A549 (cell line): ENCODE results near the gene SPIRE1. TPM values are rescaled to one million over a fixed set of nuclear protein-coding genes. Genes with fewer than 3 reads are reported as not detected.

Source experiments
- ATAC-seq, 2 experiments: fragments of 200-7000 bp in 1 of 2; fragments of >200 bp in 1 of 2; cut with Nextera tagmentation in 1 of 2; cut with Tn5 transposase in 1 of 2; 3 replicates each; pipeline versions ENCODE4 v1.8.0 to v1.9.1; 2018 to 2020; ENCODE audit warnings: mild to moderate bottlenecking in 1 of 2, moderate library complexity in 1 of 2
- CTCF ChIA-PET: fragments of 300-600 bp; sonication (Branson Sonifier 250); formaldehyde crosslinking; extraction: SDS; loops from one replicate; lab custom pipeline; 2021; ENCODE audit warnings: antibody characterized with exemption, inconsistent platforms; lab: Yijun Ruan, JAX
- POLR2A ChIA-PET: fragments of 350-600 bp; formaldehyde crosslinking; extraction: SDS; loops from one replicate; lab custom pipeline; 2021; ENCODE audit warnings: antibody characterized with exemption, inconsistent platforms; lab: Yijun Ruan, JAX
- DNase-seq, 2 experiments: peaks; one replicate each; pipeline versions ENCODE4 v3.0.0 to v3.0.0-alpha.2; 2011 to 2016; ENCODE audit warnings: low read depth in 1 of 2, low spot score in 1 of 2
- FAIRE-seq: peaks from 2 replicates; lab custom pipeline; 2011; peaks lifted over from hg19 to GRCh38; lab: Jason Lieb, UNC
- H3K27ac ChIP-seq, 2 experiments: fragments of >200 bp; sonication (Bioruptor Twin); formaldehyde crosslinking; 3 replicates each; pipeline ENCODE4 v1.5.1; 2016 to 2017
- H3K4me1 ChIP-seq: fragments of >200 bp; sonication (Bioruptor Twin); formaldehyde crosslinking; 3 replicates; pipeline ENCODE4 v1.6.1; 2016
- H3K4me2 ChIP-seq: fragments of >200 bp; sonication (Bioruptor Twin); formaldehyde crosslinking; 3 replicates; pipeline ENCODE4 v1.6.1; 2016
- H3K4me3 ChIP-seq: fragments of >200 bp; sonication (Bioruptor Twin); formaldehyde crosslinking; 3 replicates; pipeline ENCODE4 v1.5.1; 2016
- H3K9me3 ChIP-seq: fragments of >200 bp; sonication (Bioruptor Twin); formaldehyde crosslinking; 3 replicates; pipeline ENCODE4 v1.6.1; 2016
- BCL3 ChIP-seq: fragments of >200 bp; sonication (Bioruptor Twin); formaldehyde crosslinking; IDR thresholded peaks from 3 replicates; pipeline ENCODE4 v1.6.1; 2016
- BHLHE40 ChIP-seq: IDR thresholded peaks from 2 replicates; pipeline ENCODE4 v1.6.1; 2012; ENCODE audit warnings: low read depth, low read length, inconsistent platforms
- CBX8 ChIP-seq: fragments of 200-600 bp; sonication (generic); IDR thresholded peaks from 2 replicates; pipeline ENCODE4 v1.6.1; 2016
- CHD2 ChIP-seq: fragments of 150-350 bp; IDR thresholded peaks from 2 replicates; pipeline ENCODE4 v1.6.1; 2014; ENCODE audit warnings: low read length; ENCODE audit not compliant: partially characterized antibody
- CHD4 ChIP-seq: fragments of 200-600 bp; sonication (generic); IDR thresholded peaks from 2 replicates; pipeline ENCODE4 v1.6.1; 2016; ENCODE audit warnings: antibody characterized with exemption, mild to moderate bottlenecking, borderline replicate concordance
- ELK1 ChIP-seq: fragments of 150-350 bp; IDR thresholded peaks from 2 replicates; pipeline ENCODE4 v1.6.1; 2014; ENCODE audit warnings: low read depth, mild to moderate bottlenecking, low read length
- EP300 ChIP-seq, 2 experiments: fragments of >200 bp; sonication (Bioruptor Twin); formaldehyde crosslinking; IDR thresholded peaks; 2 replicates in 1 of 2; 3 replicates in 1 of 2; pipeline ENCODE4 v1.6.1; 2016 to 2017
- FOSB ChIP-seq: fragments of 250-450 bp; sonication (Bioruptor Pico); IDR thresholded peaks from 2 replicates; pipeline ENCODE4 v1.5.0; 2020; ENCODE audit warnings: mild to moderate bottlenecking, moderate library complexity
- HOXA7 ChIP-seq: fragments of 250-450 bp; sonication (Bioruptor Pico); IDR thresholded peaks from 2 replicates; pipeline ENCODE4 v1.5.0; 2020; ENCODE audit warnings: mild to moderate bottlenecking, moderate library complexity
- HOXB13 ChIP-seq: fragments of 250-450 bp; sonication (Bioruptor Pico); IDR thresholded peaks from 2 replicates; pipeline ENCODE4 v1.5.0; 2020; ENCODE audit warnings: low read depth, mild to moderate bottlenecking, moderate library complexity
- KDM5A ChIP-seq: fragments of 200-600 bp; sonication (generic); IDR thresholded peaks from 2 replicates; pipeline ENCODE4 v1.6.1; 2016; ENCODE audit warnings: antibody characterized with exemption, mild to moderate bottlenecking
- MAFK ChIP-seq: fragments of 450-650 bp; IDR thresholded peaks from 2 replicates; pipeline ENCODE4 v1.6.1; 2014; ENCODE audit not compliant: partially characterized antibody
- MAZ ChIP-seq: fragments of 150-350 bp; IDR thresholded peaks from 2 replicates; pipeline ENCODE4 v1.6.1; 2014; ENCODE audit warnings: antibody characterized with exemption, low read depth, low read length, borderline replicate concordance
- NPAS2 ChIP-seq: fragments of 250-450 bp; sonication (Bioruptor Pico); IDR thresholded peaks from 2 replicates; pipeline ENCODE4 v1.8.0; 2022; ENCODE audit warnings: mild to moderate bottlenecking, moderate library complexity, borderline replicate concordance
- NR3C1 ChIP-seq: fragments of >200 bp; sonication (Bioruptor Twin); formaldehyde crosslinking; IDR thresholded peaks from 3 replicates; pipeline ENCODE4 v1.6.1; 2017
- POLR2A ChIP-seq: IDR thresholded peaks from 2 replicates; pipeline ENCODE4 v1.6.1; 2012; ENCODE audit warnings: mild to moderate bottlenecking, low read length
- RARB ChIP-seq: fragments of 250-450 bp; sonication (Bioruptor Pico); IDR thresholded peaks from 2 replicates; pipeline ENCODE4 v1.8.0; 2021; ENCODE audit warnings: mild to moderate bottlenecking, moderate library complexity
- RCOR1 ChIP-seq: fragments of 150-350 bp; IDR thresholded peaks from 2 replicates; pipeline ENCODE4 v1.6.1; 2014; ENCODE audit warnings: antibody characterized with exemption, low read length, low read depth
- RFX5 ChIP-seq: fragments of 450-650 bp; IDR thresholded peaks from 2 replicates; pipeline ENCODE4 v1.7.1; 2014; ENCODE audit warnings: antibody characterized with exemption, mild to moderate bottlenecking, moderate library complexity
- RNF2 ChIP-seq: fragments of 200-600 bp; sonication (generic); IDR thresholded peaks from 2 replicates; pipeline ENCODE4 v1.6.1; 2016; ENCODE audit warnings: low read depth, mild to moderate bottlenecking, antibody characterized with exemption, moderate library complexity, borderline replicate concordance
- TP53 ChIP-seq: fragments of 250-450 bp; sonication (Bioruptor Pico); IDR thresholded peaks from 2 replicates; pipeline ENCODE4 v1.5.0; 2021; ENCODE audit warnings: mild to moderate bottlenecking, moderate library complexity
- ZC3H11A ChIP-seq: fragments of 450-650 bp; IDR thresholded peaks from 2 replicates; pipeline ENCODE4 v1.6.1; 2014; ENCODE audit warnings: antibody characterized with exemption, mild to moderate bottlenecking
- WGBS: methylation state at CpG from one replicate; pipeline ENCODE4 v1.1.6; 2017; ENCODE audit errors: missing lambda C conversion rate; 5-methylcytosine and 5-hydroxymethylcytosine counted together
- polyA plus RNA-seq, 4 experiments: library from polyadenylated mRNA; depleted of rRNA in 3 of 4; stranded (reverse); fragments of >200 nt; fragmentation: RNase III in 1 of 4; extraction: RNeasy Plus Mini Kit Qiagen cat#74134 plus additional on column Dnase treatment in 1 of 4; gene quantifications; 2 replicates in 3 of 4; 3 replicates in 1 of 4; pipeline ENCODE4 v1.2.3, GENCODE V29; 2011 to 2017
- TF ChIP-seq, protein P1 (sequence below): fragments of 200-600 bp; sonication (generic); IDR thresholded peaks from 2 replicates; pipeline ENCODE4 v1.6.1; 2016; ENCODE audit warnings: antibody characterized with exemption, mild to moderate bottlenecking, moderate library complexity
- TF ChIP-seq, protein P2 (sequence below): IDR thresholded peaks from 2 replicates; pipeline ENCODE4 v1.6.1; 2012; ENCODE audit warnings: low read depth, borderline replicate concordance
- TF ChIP-seq, protein P3 (sequence below): fragments of >200 bp; sonication (Bioruptor Twin); formaldehyde crosslinking; IDR thresholded peaks from 2 replicates; pipeline ENCODE4 v1.6.1; 2016
- TF ChIP-seq, protein P4 (sequence below): fragments of 250-450 bp; sonication (Bioruptor Pico); IDR thresholded peaks from 2 replicates; pipeline ENCODE4 v1.5.0; 2020; ENCODE audit warnings: low read depth, mild to moderate bottlenecking, moderate library complexity
- TF ChIP-seq, protein P5 (sequence below): IDR thresholded peaks from 2 replicates; pipeline ENCODE4 v1.6.1; 2012

SPIRE1 gene
- polyA plus RNA-seq, 2 of the 4 experiments (the other 2 are of a cell fraction): 8.3 to 29.4 TPM

DNA sequence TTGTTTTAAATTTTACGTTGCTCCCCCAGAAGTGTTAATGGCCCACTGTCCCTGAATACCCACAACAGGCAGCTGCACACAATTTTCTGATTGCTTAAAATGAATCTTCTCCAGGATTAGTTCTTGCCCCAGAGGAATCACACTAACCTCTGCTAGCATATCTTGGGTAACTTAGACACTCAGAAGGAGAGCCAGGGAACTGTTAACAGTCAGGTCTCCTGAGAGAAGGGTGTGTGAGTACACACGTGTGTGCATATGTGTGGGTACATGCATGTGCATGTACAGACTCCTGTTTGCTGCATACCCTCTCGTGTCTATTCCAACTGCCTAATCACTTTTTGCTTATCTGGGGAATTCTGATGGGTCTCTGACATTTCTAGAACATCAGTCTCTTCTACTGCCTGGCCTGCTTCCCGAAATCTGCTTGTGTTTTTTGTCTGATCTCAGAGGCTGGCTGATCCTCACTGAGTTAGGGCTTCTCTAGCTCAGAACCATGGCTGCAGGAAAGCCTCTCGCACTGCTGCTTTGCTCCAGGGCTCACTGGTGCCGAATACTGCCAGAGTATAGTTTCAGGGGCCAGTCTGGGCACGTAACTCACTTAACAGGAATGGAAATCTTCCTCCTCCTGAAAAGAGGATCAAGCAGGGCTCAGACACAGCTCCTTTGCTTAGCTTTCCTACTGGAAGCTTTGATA is 187.4 kb downstream of the SPIRE1 start:
- CTCF ChIA-PET: interaction anchor here (0.6 kb wide), 1 partner anchor 765 kb away, joined by 3 read pairs; no protein-coding TSS in a partner anchor
- no peak for DNase-seq
- no peaks in the 10 kb centered on the region for H3K4me1 ChIP-seq
- TF ChIP-seq ZC3H11A (no peak), NR3C1 (no peak), FOSB (CRISPR knock-in tag) (no peak), ELK1 (no peak), POLR2A (no peak), CHD2 (no peak), CBX8 (no peak), RNF2 (no peak), MAZ (no peak), NPAS2 (CRISPR knock-in tag) (no peak), CHD4 (no peak), HOXA7 (CRISPR knock-in tag) (no peak), TP53 (CRISPR knock-in tag) (no peak), KDM5A (no peak), HOXB13 (no peak)
- TF ChIP-seq, protein P1, sequence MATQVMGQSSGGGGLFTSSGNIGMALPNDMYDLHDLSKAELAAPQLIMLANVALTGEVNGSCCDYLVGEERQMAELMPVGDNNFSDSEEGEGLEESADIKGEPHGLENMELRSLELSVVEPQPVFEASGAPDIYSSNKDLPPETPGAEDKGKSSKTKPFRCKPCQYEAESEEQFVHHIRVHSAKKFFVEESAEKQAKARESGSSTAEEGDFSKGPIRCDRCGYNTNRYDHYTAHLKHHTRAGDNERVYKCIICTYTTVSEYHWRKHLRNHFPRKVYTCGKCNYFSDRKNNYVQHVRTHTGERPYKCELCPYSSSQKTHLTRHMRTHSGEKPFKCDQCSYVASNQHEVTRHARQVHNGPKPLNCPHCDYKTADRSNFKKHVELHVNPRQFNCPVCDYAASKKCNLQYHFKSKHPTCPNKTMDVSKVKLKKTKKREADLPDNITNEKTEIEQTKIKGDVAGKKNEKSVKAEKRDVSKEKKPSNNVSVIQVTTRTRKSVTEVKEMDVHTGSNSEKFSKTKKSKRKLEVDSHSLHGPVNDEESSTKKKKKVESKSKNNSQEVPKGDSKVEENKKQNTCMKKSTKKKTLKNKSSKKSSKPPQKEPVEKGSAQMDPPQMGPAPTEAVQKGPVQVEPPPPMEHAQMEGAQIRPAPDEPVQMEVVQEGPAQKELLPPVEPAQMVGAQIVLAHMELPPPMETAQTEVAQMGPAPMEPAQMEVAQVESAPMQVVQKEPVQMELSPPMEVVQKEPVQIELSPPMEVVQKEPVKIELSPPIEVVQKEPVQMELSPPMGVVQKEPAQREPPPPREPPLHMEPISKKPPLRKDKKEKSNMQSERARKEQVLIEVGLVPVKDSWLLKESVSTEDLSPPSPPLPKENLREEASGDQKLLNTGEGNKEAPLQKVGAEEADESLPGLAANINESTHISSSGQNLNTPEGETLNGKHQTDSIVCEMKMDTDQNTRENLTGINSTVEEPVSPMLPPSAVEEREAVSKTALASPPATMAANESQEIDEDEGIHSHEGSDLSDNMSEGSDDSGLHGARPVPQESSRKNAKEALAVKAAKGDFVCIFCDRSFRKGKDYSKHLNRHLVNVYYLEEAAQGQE: no peak
- TF ChIP-seq, protein P2, sequence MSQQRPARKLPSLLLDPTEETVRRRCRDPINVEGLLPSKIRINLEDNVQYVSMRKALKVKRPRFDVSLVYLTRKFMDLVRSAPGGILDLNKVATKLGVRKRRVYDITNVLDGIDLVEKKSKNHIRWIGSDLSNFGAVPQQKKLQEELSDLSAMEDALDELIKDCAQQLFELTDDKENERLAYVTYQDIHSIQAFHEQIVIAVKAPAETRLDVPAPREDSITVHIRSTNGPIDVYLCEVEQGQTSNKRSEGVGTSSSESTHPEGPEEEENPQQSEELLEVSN: no peak
- TF ChIP-seq, all 56 proteins: peak for 0
- no peak overlapping the region for H3K27ac ChIP-seq
- H3K4me2 ChIP-seq: no peak overlapping the region
- peak in 1 of 2 experiments; percentile 24; a peak in 1 of 6 replicates for ATAC-seq
- POLR2A ChIA-PET: no interaction called here
- no peaks in the 10 kb centered on the region for H3K9me3 ChIP-seq
- no peak overlapping the region for H3K4me3 ChIP-seq
- FAIRE-seq: no peak
- 93% methylated on average over 7 of the region's 7 CpGs for WGBS

- H3K4me2 ChIP-seq: no peak overlapping the region
- 95% methylated on average over 4 of the region's 4 CpGs for WGBS
- ChIA-PET CTCF (no interaction called here), POLR2A (no interaction called here)
- no peaks in the 10 kb centered on the region for H3K4me1 ChIP-seq
- no peaks in the 10 kb centered on the region for H3K9me3 ChIP-seq
- no peak overlapping the region for H3K4me3 ChIP-seq
- ATAC-seq (no peak), DNase-seq (no peak), FAIRE-seq (no peak)
- no peak overlapping the region for H3K27ac ChIP-seq
- TF ChIP-seq MAFK (no peak), EP300 (IDR thresholded peaks at IDR 0.05) (no peak), CBX8 (no peak), NR3C1 (no peak), BHLHE40 (no peak), CHD4 (no peak), RARB (CRISPR knock-in tag) (no peak), FOSB (CRISPR knock-in tag) (no peak), BCL3 (no peak), RCOR1 (no peak), RFX5 (no peak), KDM5A (no peak)
- TF ChIP-seq, protein P3, sequence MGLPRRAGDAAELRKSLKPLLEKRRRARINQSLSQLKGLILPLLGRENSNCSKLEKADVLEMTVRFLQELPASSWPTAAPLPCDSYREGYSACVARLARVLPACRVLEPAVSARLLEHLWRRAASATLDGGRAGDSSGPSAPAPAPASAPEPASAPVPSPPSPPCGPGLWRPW: no peak
- TF ChIP-seq, protein P2: no peak
- TF ChIP-seq, protein P4, sequence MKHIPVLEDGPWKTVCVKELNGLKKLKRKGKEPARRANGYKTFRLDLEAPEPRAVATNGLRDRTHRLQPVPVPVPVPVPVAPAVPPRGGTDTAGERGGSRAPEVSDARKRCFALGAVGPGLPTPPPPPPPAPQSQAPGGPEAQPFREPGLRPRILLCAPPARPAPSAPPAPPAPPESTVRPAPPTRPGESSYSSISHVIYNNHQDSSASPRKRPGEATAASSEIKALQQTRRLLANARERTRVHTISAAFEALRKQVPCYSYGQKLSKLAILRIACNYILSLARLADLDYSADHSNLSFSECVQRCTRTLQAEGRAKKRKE: no peak
- TF ChIP-seq, protein P5, sequence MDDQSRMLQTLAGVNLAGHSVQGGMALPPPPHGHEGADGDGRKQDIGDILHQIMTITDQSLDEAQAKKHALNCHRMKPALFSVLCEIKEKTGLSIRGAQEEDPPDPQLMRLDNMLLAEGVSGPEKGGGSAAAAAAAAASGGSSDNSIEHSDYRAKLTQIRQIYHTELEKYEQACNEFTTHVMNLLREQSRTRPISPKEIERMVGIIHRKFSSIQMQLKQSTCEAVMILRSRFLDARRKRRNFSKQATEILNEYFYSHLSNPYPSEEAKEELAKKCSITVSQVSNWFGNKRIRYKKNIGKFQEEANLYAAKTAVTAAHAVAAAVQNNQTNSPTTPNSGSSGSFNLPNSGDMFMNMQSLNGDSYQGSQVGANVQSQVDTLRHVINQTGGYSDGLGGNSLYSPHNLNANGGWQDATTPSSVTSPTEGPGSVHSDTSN: no peak
Measured at GRCh38 chr18:12468445-12468844, 189.5 kb downstream of the SPIRE1 start.
